Type B pancreatic cell (in vitro differentiated cells): Measurements from ENCODE around the gene TPK1. TPM values are rescaled to one million over a fixed set of nuclear protein-coding genes. Genes with fewer than 3 reads are reported as not detected.
A peak's percentile ranks its signal among the peaks of the same experiment; 100 is the strongest.

Source experiments
- DNase-seq: peaks from one replicate; pipeline ENCODE4 v3.0.0; 2021; ENCODE audit warnings: mixed read lengths; ENCODE audit not compliant: unreplicated experiment; ENCODE audit errors: extremely low spot score
- H3K27ac Mint-ChIP-seq: 2 replicates; pipeline ENCODE4 v1.8.0; 2021; ENCODE audit warnings: mild to moderate bottlenecking, mixed read lengths
- H3K27me3 Mint-ChIP-seq: 2 replicates; pipeline ENCODE4 v1.8.0; 2021; ENCODE audit warnings: mixed read lengths
- H3K36me3 Mint-ChIP-seq: 2 replicates; pipeline ENCODE4 v1.8.0; 2021; ENCODE audit warnings: mixed read lengths
- H3K4me1 Mint-ChIP-seq: one replicate; pipeline ENCODE4 v1.8.0; 2021; ENCODE audit warnings: mixed read lengths; ENCODE audit not compliant: unreplicated experiment
- H3K4me3 Mint-ChIP-seq: 2 replicates; pipeline ENCODE4 v1.8.0; 2021; ENCODE audit warnings: mild to moderate bottlenecking, mixed read lengths
- H3K9me3 Mint-ChIP-seq: 2 replicates; pipeline ENCODE4 v1.8.0; 2021; ENCODE audit warnings: mixed read lengths
- CTCF ChIP-seq: fragments of 200-600 bp; sonication (generic); conservative IDR thresholded peaks from 2 replicates; pipeline ENCODE4 v1.5.0; 2021; ENCODE audit warnings: antibody characterized with exemption, mild to moderate bottlenecking
- total RNA-seq: library from RNA; stranded (reverse); gene quantifications from 2 replicates; pipeline ENCODE4 v1.2.1, GENCODE V29; 2021; ENCODE audit warnings: low replicate concordance

TPK1 gene
- total RNA-seq, 1 donor from 2014 or later: 3.2 TPM

GRCh38 chr7:144454256-144455039, 381.4 kb downstream of the TPK1 start:
- H3K27me3 Mint-ChIP-seq: no peaks in the 10 kb centered on the region
- H3K27ac Mint-ChIP-seq: no peak overlapping the region
- no peaks in the 10 kb centered on the region for H3K4me1 Mint-ChIP-seq
- no peaks in the 10 kb centered on the region for H3K36me3 Mint-ChIP-seq
- no peak overlapping the region for H3K4me3 Mint-ChIP-seq
- TF ChIP-seq CTCF: peak; percentile 54
- no peaks in the 10 kb centered on the region for H3K9me3 Mint-ChIP-seq
- no peak for DNase-seq

- Mint-ChIP-seq H3K4me1 (no peaks in the 10 kb centered on the region), H3K27ac (no peak overlapping the region), H3K9me3 (no peaks in the 10 kb centered on the region), H3K27me3 (no peaks in the 10 kb centered on the region), H3K4me3 (no peak overlapping the region), H3K36me3 (no peaks in the 10 kb centered on the region)
- TF ChIP-seq CTCF: no peak
- DNase-seq: no peak
These were observed 383.8 kb downstream of the TPK1 start for GRCh38 chr7:144452064-144452463.

GRCh38 chr7:144445590-144445989, 390.3 kb downstream of the TPK1 start:
- no peak for DNase-seq
- Mint-ChIP-seq H3K4me3 (no peak overlapping the region), H3K9me3 (no peaks in the 10 kb centered on the region), H3K27ac (no peak overlapping the region), H3K4me1 (no peaks in the 10 kb centered on the region), H3K27me3 (no peaks in the 10 kb centered on the region), H3K36me3 (no peaks in the 10 kb centered on the region)
- TF ChIP-seq CTCF: no peak

GRCh38 chr7:144439717-144440205, 396.1 kb downstream of the TPK1 start:
- H3K27ac Mint-ChIP-seq: no peak overlapping the region
- H3K4me1 Mint-ChIP-seq: no peaks in the 10 kb centered on the region
- no peaks in the 10 kb centered on the region for H3K9me3 Mint-ChIP-seq
- no peaks in the 10 kb centered on the region for H3K27me3 Mint-ChIP-seq
- H3K36me3 Mint-ChIP-seq: no peaks in the 10 kb centered on the region
- no peak for DNase-seq
- H3K4me3 Mint-ChIP-seq: no peak overlapping the region
- TF ChIP-seq CTCF: no peak

GRCh38 chr7:144438759-144439158, 397.1 kb downstream of the TPK1 start:
- no peak for DNase-seq
- H3K9me3 Mint-ChIP-seq: no peaks in the 10 kb centered on the region
- no peaks in the 10 kb centered on the region for H3K36me3 Mint-ChIP-seq
- no peak overlapping the region for H3K4me3 Mint-ChIP-seq
- no peaks in the 10 kb centered on the region for H3K27me3 Mint-ChIP-seq
- TF ChIP-seq CTCF: no peak
- H3K27ac Mint-ChIP-seq: no peak overlapping the region
- H3K4me1 Mint-ChIP-seq: no peaks in the 10 kb centered on the region
